Psoas muscle (tissue), 8 donors: ENCODE measurements around the gene MCRS1. TPM values are rescaled to one million over a fixed set of nuclear protein-coding genes. Genes with fewer than 3 reads are reported as not detected.

Experiments
- ATAC-seq, 4 donors: fragments of 200-7000 bp; cut with Tn5 transposase; one replicate each; pipeline ENCODE4 v1.9.1; 2020; ENCODE audit warnings: moderate library complexity in 3 of 4, mild to moderate bottlenecking in 2 of 4
- DNase-seq, 2 donors: peaks; one replicate each; pipeline ENCODE4 v3.0.0-alpha.2; 2020
- H3K27ac ChIP-seq: fragments of 200-600 bp; one replicate; pipeline ENCODE4 v1.8.0; 2022
- H3K27me3 ChIP-seq, 3 donors: fragments of 200-600 bp in 1 of 3; one replicate each; pipeline versions ENCODE4 v1.6.1 to v1.8.0; 2013 to 2022; ENCODE audit warnings: low read length in 2 of 3, mild to moderate bottlenecking in 2 of 3, moderate library complexity in 1 of 3; ENCODE audit not compliant: insufficient read depth in 3 of 3
- H3K36me3 ChIP-seq, 2 donors: fragments of 200-600 bp in 1 of 2; one replicate each; pipeline versions ENCODE4 v1.6.1 to v1.8.0; 2013 to 2022; ENCODE audit warnings: low read depth in 1 of 2, mild to moderate bottlenecking in 1 of 2, moderate library complexity in 1 of 2; ENCODE audit not compliant: insufficient read depth in 1 of 2
- H3K4me1 ChIP-seq: fragments of 200-600 bp; one replicate; pipeline ENCODE4 v1.8.0; 2022
- H3K4me3 ChIP-seq: fragments of 200-600 bp; one replicate; pipeline ENCODE4 v1.8.0; 2022; ENCODE audit warnings: mild to moderate bottlenecking
- H3K9me3 ChIP-seq: fragments of 200-600 bp; one replicate; pipeline ENCODE4 v1.8.0; 2022
- CTCF ChIP-seq: fragments of 200-600 bp; IDR thresholded peaks from one replicate; pipeline ENCODE4 v1.8.0; 2022; ENCODE audit warnings: antibody characterized with exemption
- WGBS, 3 donors: extraction: QIAGEN DNeasy Blood & Tissue Kit; methylation state at CpG; one replicate each; pipeline versions ENCODE4 v1.1.6 to v1.1.7; 2013; 5-methylcytosine and 5-hydroxymethylcytosine counted together
- intact Hi-C, 2 donors: fragments of 100-400 bp; cut with DNase I; formaldehyde crosslinking; loops; one replicate each; pipeline versions ENCODE4 v1.11.0 to v1.14.2; 2022
- polyA plus RNA-seq, 3 donors: library from polyadenylated mRNA; stranded (reverse); fragments of 200-250 nt; gene quantifications; one replicate each; pipeline ENCODE4 v1.2.3, GENCODE V29; 2013
- total RNA-seq, 4 donors: library from RNA; stranded (reverse); fragmentation: NEBNext Ultra II Directional in 2 of 4; extraction: Animal tissue kit (Norgen Biotek cat#: 25700) in 2 of 4; gene quantifications; one replicate each; pipeline versions ENCODE4 v1.2.1 to v1.2.4, GENCODE V29; 2021 to 2023
- donor health status: healthy with polysubstance abuse.
- donor health status: DM: no; HTN: no; CAD: no; lungs with moderate emphysema.
- donor health status: Bipolar disorder and iron deficiency.
- donor health status: healthy.
- donor health status: DM: yes; HTN: yes; CAD: no.
- donor health status: DM: no; HTN: no; CAD: no.
- donor health status: DM: no; HTN: no; CAD: no.
- donor health status: DM: yes; HTN: yes; CAD: no.

Gene MCRS1
- total and polyA plus RNA-seq, 7 donors: 24.3 to 82.3 (median 40.2) TPM

- ATAC-seq: no peak
- H3K4me3 ChIP-seq: no peak overlapping the region
- TF ChIP-seq CTCF: no peak
- no peaks in the 10 kb centered on the region for H3K9me3 ChIP-seq
- WGBS, 3 donors: 80 to 87% (median 83%) methylated on average over 6 of the region's 6 CpGs
- peak in 1 of 2 donors; percentile 17 for DNase-seq
- H3K4me1 ChIP-seq: peaks cover 19% of the 10 kb centered on the region
- peaks cover 0 to 4% of the 10 kb centered on the region in 2 donors for H3K36me3 ChIP-seq
- peaks cover 0 to 27% (median 0%) of the 10 kb centered on the region in 3 donors for H3K27me3 ChIP-seq
- H3K27ac ChIP-seq: no peak overlapping the region
- intact Hi-C loops: no loop called here
These were observed 17.2 kb downstream of the MCRS1 start for GRCh38 chr12:49550693-49551252.

- H3K4me3 ChIP-seq: peak overlapping the region; percentile 60
- no peak for TF ChIP-seq CTCF
- 93 to 95% (median 95%) methylated on average over 26 to 28 of the region's 28 CpGs for WGBS, 3 donors
These were observed 17.9 kb downstream of the MCRS1 start for GRCh38 chr12:49549735-49550692.

GRCh38 chr12:49548822-49549648, 18.9 kb downstream of the MCRS1 start:
- no peaks in the 10 kb centered on the region for H3K36me3 ChIP-seq
- no peak overlapping the region for H3K27ac ChIP-seq
- peaks cover 0 to 34% (median 0%) of the 10 kb centered on the region in 3 donors for H3K27me3 ChIP-seq
- peaks cover 19% of the 10 kb centered on the region for H3K4me1 ChIP-seq
- DNase-seq (peak in 1 of 2 donors; percentile 67), ATAC-seq (peak; percentile 25 to 59 (median 32))
- peak; percentile 36 for TF ChIP-seq CTCF
- H3K9me3 ChIP-seq: no peaks in the 10 kb centered on the region
- intact Hi-C loops: loop anchor here in 1 of 2 donors (5.0 kb wide), 1 partner anchor 33 kb away; no protein-coding TSS in a partner anchor
- peak overlapping the region; percentile 60 for H3K4me3 ChIP-seq
- 11 to 14% (median 12%) methylated on average over 54 to 70 of the region's 70 CpGs for WGBS, 3 donors

More at GRCh38 chr12:49549735-49550692, 17.9 kb downstream of the MCRS1 start:
- Histone ChIP-seq H3K9me3 (no peaks in the 10 kb centered on the region), H3K27ac (no peak overlapping the region), H3K4me1 (peaks cover 19% of the 10 kb centered on the region), H3K36me3 (no peaks in the 10 kb centered on the region), H3K27me3 (peaks cover 0 to 31% (median 0%) of the 10 kb centered on the region in 3 donors)
- ATAC-seq (no peak), DNase-seq (no peak)
- intact Hi-C loops: loop anchor here in 1 of 2 donors (5.0 kb wide), 1 partner anchor 32 kb away; no protein-coding TSS in a partner anchor

GRCh38 chr12:49548481-49548821, 19.5 kb downstream of the MCRS1 start:
- H3K27ac ChIP-seq: no peak overlapping the region
- H3K36me3 ChIP-seq: no peaks in the 10 kb centered on the region
- no peaks in the 10 kb centered on the region for H3K9me3 ChIP-seq
- ATAC-seq (no peak), DNase-seq (no peak)
- H3K4me1 ChIP-seq: peaks cover 19% of the 10 kb centered on the region
- 43 to 52% (median 46%) methylated on average over 8 of the region's 8 CpGs for WGBS, 3 donors
- no peak for TF ChIP-seq CTCF
- intact Hi-C loops: loop anchor here in 1 of 2 donors (5.0 kb wide), 1 partner anchor 34 kb away; no protein-coding TSS in a partner anchor
- peaks cover 0 to 34% (median 0%) of the 10 kb centered on the region in 3 donors for H3K27me3 ChIP-seq
- peak overlapping the region; percentile 60 for H3K4me3 ChIP-seq
